Stimulated activated CD4-positive, alpha-beta T cell treated with anti-CD3 and anti-CD28 coated beads, Interleukin-4, amount 100 ng/mL, for 4 hours (primary cell): ENCODE results near the gene CDY2B.
"Not testable (repeated sequence)": the region's sequence is repeated elsewhere in the genome, so short reads cannot be mapped to it uniquely, and the experiment has no call there.

Experiments used
- DNase-seq, 2 experiments: peaks; one replicate each; pipeline ENCODE4 v3.0.0-alpha.2; 2020

CDY2B gene

GRCh38 chrY:17880120-17880519, at the start of gene CDY2B:
Gene CDY2B (minus strand): TSS chrY:17880220. CDS start chrY:17879892, 328 bp downstream.
- DNase-seq: not testable (repeated sequence)

- not testable (repeated sequence) for DNase-seq
These were observed 28.0 kb upstream of the CDY2B start for GRCh38 chrY:17908009-17908408.

- DNase-seq: not testable (repeated sequence)
These were observed 27.3 kb upstream of the CDY2B start for GRCh38 chrY:17907351-17907750.

- not testable (repeated sequence) for DNase-seq
These were observed 1.7 kb upstream of the CDY2B start for GRCh38 chrY:17881697-17882096.

GRCh38 chrY:17876767-17877166, 3.3 kb downstream of the CDY2B start:
- not testable (repeated sequence) for DNase-seq

GRCh38 chrY:17875401-17875800, 4.6 kb downstream of the CDY2B start:
- not testable (repeated sequence) for DNase-seq

GRCh38 chrY:17871194-17871903, 8.7 kb downstream of the CDY2B start:
- not testable (repeated sequence) for DNase-seq

- not testable (repeated sequence) for DNase-seq
These were observed 9.3 kb downstream of the CDY2B start for GRCh38 chrY:17870737-17871136.

- DNase-seq: not testable (repeated sequence)
These were observed 12.2 kb downstream of the CDY2B start for GRCh38 chrY:17867850-17868249.

- DNase-seq: not testable (repeated sequence)
These were observed 19.4 kb downstream of the CDY2B start for GRCh38 chrY:17860634-17861033.

- DNase-seq: not testable (repeated sequence)
These were observed 22.8 kb downstream of the CDY2B start for GRCh38 chrY:17856963-17857848.

- not testable (repeated sequence) for DNase-seq
These were observed 23.5 kb downstream of the CDY2B start for GRCh38 chrY:17856508-17856907.

GRCh38 chrY:17849131-17849530, 30.9 kb downstream of the CDY2B start:
- not testable (repeated sequence) for DNase-seq

- DNase-seq: not testable (repeated sequence)
These were observed 47.9 kb downstream of the CDY2B start for GRCh38 chrY:17832149-17832548.
